GM12892 (cell line): ENCODE data around the gene ZNF440.
"Not testable (repeated sequence)": the region's sequence is repeated elsewhere in the genome, so short reads cannot be mapped to it uniquely, and the experiment has no call there.

Experiments used
- POLR2A ChIP-seq: IDR thresholded peaks from 2 replicates; pipeline ENCODE4 v1.6.1; 2011; ENCODE audit warnings: low read depth, low read length, control low read depth
- POLR2AphosphoS5 ChIP-seq: IDR thresholded peaks from 2 replicates; pipeline ENCODE4 v1.6.1; 2011; ENCODE audit warnings: low read depth, low read length, control low read depth
- TAF1 ChIP-seq: IDR thresholded peaks from 2 replicates; pipeline ENCODE4 v1.6.1; 2011; ENCODE audit warnings: low read depth, mild to moderate bottlenecking, control low read depth, low read length, borderline replicate concordance

GRCh38 chr19:11776669-11777068 is 37.4 kb upstream of the ZNF440 start:
- not testable (repeated sequence) for TF ChIP-seq POLR2A, POLR2AphosphoS5, TAF1
